HG03139 (cell line): ENCODE measurements around the gene ZC3H8.
"Not testable (repeated sequence)": the region's sequence is repeated elsewhere in the genome, so short reads cannot be mapped to it uniquely, and the experiment has no call there.

ENCODE experiments used
- ATAC-seq: cut with Tn5 transposase; IDR thresholded peaks from one replicate; pipeline ENCODE4 v1.9.1; 2021; ENCODE audit not compliant: unreplicated experiment

Gene ZC3H8

GRCh38 chr2:112259509-112260294 lies 4.9 kb upstream of the ZC3H8 start:
- no peak for ATAC-seq

DNA sequence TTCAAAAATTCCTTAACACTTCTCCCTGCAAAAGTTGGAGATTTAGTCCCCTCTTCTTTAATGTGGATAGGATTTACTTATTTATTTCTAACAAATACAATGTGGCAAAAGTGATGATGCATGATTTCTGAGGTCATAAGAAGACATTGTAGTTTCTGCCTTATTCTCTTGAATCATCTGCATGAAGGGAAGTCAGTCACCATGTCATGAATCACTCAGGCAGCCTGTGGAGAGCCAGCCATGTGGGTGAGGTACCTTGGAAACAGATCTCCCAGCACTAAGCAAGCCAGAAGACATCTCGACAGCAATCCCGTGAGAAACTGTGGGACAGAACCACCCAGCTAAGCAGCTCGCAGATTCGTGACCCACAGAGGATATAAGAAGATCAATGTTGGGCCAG lies 2.7 kb upstream of the ZC3H8 start:
- no peak for ATAC-seq

- ATAC-seq = no peak
Measured at GRCh38 chr2:112256654-112257053, 1.8 kb upstream of the ZC3H8 start.

DNA sequence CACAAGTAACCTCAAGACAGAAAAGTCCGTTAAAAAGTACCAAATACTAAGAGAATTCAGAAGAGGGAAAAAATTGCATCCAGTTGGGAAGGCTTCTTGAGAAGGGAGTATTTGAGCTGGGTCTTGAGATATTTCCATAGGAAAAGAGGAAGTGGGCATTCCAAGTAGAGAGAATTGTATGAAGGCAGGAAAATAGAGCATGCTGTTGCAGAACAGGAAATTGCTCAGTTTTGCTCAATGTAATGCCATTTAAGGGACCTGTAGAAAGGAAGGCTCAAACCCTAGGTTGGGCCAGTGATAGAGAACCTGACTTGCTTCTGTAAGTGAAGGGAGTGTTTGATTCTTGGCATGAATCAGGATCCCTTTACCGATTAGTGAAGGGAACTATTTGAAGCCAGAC lies 1.0 kb upstream of the ZC3H8 start:
- no peak for ATAC-seq

DNA sequence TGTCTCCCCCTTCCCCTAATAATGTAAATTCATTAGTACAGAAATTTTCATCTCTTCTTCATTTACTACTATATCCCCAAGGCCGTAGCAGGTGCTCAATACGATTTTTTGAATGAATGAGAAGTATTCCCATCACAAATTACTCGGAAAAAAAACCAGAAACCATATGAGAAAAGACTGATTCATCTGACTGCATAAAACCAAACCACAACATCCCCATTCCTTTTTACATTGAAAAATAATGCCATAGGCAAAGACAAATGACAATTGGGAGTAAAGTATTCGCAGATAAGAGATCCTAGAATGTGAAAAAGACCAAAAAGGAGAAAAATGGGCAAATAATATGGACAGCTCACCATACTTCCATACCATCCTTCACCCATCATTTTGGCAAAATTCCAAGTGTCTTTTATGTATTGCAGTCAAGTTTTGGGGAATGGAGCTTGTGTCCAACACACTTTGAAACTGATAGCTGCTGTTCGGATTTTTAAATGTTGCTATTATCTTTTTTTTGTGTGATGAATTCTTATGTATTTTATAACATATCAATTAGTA lies 1.5 kb downstream of the ZC3H8 start:
- ATAC-seq = no peak

DNA sequence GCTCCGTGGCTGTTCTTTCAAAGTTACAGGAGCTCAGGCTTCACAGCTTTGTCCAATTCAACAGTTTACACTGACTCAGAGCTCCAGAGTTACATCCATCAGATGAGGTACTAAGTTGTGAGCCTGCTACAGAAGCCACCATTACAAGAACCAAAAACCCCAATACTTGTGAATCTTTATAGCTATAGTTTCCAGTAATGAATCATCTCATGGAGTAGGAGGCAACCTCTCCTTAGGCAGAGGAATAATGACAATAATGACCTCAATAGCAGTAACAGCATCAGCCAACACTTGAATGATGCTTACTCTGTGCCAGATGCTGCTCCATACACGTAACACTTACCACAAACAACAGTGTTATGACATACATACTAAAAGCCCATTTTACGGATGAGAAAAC lies 3.6 kb downstream of the ZC3H8 start:
- no peak for ATAC-seq

DNA sequence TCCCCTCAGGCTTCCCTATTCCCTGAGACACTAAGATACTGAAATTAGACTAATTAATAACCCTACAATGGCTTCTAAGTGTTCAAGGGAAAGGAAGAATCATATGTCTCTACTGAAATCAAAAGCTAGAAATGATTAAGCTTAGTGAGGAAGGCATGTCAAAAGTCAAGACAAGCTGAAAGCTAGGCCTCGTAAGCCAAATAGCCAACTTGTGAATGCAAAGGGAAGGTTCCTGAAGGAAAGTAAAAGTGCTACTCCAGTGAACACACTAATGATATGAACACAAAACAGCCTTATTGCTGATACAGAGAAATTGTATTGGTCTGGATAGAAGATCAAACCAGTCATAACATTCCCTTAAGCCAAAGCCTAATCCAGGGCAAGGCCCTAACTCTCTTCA lies 10.0 kb downstream of the ZC3H8 start:
- no peak for ATAC-seq

DNA sequence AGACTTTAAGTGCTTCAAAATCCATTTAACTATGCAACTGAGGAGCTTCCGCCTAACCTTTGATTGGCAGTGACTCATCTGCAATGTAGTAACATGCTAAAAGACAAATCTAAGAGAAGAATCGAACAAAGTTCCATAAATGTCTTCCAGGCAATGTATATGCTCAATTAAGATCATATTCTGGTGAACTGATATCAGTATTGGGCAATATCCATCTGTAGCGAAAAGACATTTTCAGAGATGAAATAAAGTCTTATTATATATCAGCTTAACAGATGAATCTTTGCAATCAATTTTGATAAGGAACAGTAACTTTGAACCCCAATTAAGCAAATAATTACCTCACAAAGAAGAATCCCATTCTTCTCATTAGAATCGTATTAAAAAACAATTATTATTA lies 11.6 kb downstream of the ZC3H8 start:
- no peak for ATAC-seq

DNA sequence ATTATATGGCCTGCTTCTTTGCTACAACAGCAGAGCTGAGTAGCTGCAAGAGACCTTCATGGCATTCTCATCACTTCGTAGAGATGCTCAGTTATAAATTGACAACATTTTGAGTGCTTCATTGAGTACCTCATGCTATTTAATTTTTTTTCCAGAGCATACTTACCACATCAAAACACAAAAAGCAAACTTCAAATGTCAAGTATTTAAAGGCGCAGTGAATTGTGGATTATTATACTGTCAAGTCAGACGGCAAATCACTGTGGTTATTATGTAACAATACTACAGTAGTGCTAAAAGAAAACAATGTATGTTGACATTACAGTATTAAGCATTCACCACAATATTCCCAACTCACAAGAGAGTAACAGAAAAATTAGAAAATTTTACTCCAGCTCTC lies 12.5 kb downstream of the ZC3H8 start:
- ATAC-seq = no peak

GRCh38 chr2:112239862-112240261 lies 15.0 kb downstream of the ZC3H8 start:
- ATAC-seq = no peak

- ATAC-seq = no peak
Measured at GRCh38 chr2:112230371-112230770, 24.5 kb downstream of the ZC3H8 start.

DNA sequence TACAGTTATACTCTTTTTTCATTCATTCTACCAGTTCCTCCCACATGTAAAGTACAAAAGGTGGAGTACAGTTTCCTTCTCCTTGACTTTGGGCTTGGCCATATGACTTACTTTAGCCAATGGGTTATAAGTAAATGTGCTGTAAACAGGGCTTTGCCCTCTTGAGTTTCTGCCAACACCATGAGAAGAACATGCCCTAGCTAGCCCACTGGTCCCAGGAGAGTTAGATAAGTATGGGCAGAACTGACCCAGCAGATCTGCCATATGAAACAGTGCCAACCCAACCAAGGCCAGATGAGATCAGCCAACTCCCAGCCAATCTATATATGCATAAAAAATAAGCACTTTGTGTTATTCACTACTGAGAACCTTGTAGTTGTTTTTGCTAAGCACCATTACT lies 25.5 kb downstream of the ZC3H8 start:
- ATAC-seq = no peak

DNA sequence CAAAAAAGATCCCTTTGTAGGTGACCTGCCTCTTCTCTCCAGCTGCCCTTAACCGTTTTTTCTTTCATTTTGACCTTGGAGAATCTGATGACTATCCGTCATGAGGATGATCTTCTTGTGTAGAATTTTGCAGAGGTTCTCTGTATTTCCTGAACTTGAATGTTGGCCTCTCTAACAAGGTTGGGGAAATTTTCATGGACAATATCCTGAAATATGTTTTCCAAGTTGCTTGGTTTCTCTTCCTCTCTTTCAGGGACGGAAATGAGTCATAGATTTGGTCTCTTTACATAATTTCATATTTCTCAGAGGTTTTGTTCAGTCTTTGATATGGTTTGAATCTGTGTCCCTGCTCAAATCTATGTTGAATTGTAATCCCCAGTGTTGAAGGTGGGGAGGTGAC lies 34.0 kb downstream of the ZC3H8 start:
- no peak for ATAC-seq

DNA sequence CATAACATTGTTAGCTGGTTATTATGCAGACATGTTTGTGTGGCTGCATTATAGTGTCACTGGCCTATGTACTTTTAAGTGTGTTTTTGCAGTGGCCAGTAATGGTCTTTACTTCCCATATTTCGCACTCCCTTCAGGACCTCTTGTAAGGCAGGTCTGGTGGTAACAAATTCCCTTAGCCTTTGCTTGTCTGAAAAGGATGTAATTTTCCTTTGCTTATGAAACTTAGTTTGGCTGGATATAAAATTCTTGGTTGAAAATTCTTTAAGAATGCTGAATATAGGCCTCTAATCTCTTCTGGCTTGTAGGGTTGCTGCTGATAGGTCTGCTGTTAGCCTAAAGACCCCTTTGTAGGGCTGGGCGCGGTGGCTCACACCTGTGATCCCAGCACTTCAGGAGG lies 34.7 kb downstream of the ZC3H8 start:
- no peak for ATAC-seq

GRCh38 chr2:112217854-112218253 lies 37.0 kb downstream of the ZC3H8 start:
- ATAC-seq = no peak

- ATAC-seq = no peak
Measured at GRCh38 chr2:112216167-112216566, 38.7 kb downstream of the ZC3H8 start.

- ATAC-seq = not testable (repeated sequence)
Measured at GRCh38 chr2:112207905-112208304, 46.9 kb downstream of the ZC3H8 start.

- ATAC-seq = no peak
Measured at GRCh38 chr2:112204411-112204810, 50.4 kb downstream of the ZC3H8 start.

- no peak for ATAC-seq
Measured at GRCh38 chr2:112201696-112202430, 53.0 kb downstream of the ZC3H8 start.

DNA sequence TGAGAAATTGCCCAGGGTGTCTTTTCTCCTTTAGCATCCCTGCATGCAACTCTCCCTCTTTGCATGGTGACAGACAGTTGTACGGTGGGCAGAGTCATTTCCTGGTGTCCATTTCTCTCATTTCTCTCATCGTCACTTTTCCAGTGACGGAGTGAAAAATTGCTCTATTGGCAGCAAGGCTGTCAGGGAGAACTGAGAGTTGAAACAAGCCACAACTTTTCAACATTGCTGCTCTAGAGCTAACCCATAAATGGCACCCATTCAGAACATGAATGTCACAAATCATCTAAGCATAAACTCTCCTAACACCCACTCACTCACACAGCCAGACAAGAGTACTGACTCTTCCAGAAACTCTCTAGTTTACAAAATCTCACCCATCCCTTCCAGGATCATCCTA lies 55.7 kb downstream of the ZC3H8 start:
- ATAC-seq = no peak

GRCh38 chr2:112198780-112199179 lies 56.1 kb downstream of the ZC3H8 start:
- no peak for ATAC-seq

DNA sequence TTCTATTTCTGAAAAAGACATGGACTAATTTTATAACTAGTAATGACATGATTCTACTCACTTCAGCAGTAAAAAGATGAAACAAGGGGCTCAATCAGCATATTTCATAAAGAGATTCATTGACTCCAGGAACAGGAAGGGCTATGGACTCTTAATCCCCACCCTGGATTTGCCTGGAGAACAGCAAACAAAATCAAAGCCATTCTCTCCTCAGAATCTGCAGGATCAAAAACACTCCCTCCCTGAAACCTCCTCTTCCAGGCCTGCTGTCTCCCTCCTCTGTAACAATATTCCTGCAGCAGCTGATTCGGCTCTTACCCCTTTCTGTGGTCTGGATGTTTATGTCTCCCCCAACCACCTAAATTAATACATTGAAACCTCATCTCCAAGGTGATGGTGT lies 57.0 kb downstream of the ZC3H8 start:
- ATAC-seq = no peak
